WERI-Rb-1 (cell line): ENCODE measurements around the gene RCN1.

Experiments used
- DNase-seq: peaks from one replicate; pipeline ENCODE4 v3.0.0-alpha.2; 2020
- H3K27ac ChIP-seq: fragments of 250-450 bp; sonication (Bioruptor Pico); 2 replicates; pipeline ENCODE4 v1.5.1; 2020; ENCODE audit warnings: mild to moderate bottlenecking, moderate library complexity
- H3K27me3 ChIP-seq: fragments of 250-450 bp; sonication (Bioruptor Pico); 2 replicates; pipeline ENCODE4 v1.5.1; 2021; ENCODE audit warnings: mild to moderate bottlenecking, low read depth, moderate library complexity; ENCODE audit not compliant: insufficient read depth, severe bottlenecking
- H3K36me3 ChIP-seq: fragments of 250-450 bp; sonication (Bioruptor Pico); 2 replicates; pipeline ENCODE4 v1.5.1; 2020; ENCODE audit warnings: mild to moderate bottlenecking, moderate library complexity
- H3K4me3 ChIP-seq: 2 replicates; pipeline ENCODE4 v1.5.1; 2011; ENCODE audit warnings: low read depth, mild to moderate bottlenecking, control low read depth, low read length
- H3K9me3 ChIP-seq: fragments of 250-450 bp; sonication (Bioruptor Pico); 2 replicates; pipeline ENCODE4 v1.5.1; 2021; ENCODE audit warnings: mild to moderate bottlenecking, moderate library complexity; ENCODE audit not compliant: severe bottlenecking
- TF ChIP-seq, protein P1 (sequence below): IDR thresholded peaks from 2 replicates; pipeline ENCODE4 v1.5.1; 2011; ENCODE audit warnings: low read depth, mild to moderate bottlenecking, control low read depth, inconsistent platforms, low read length

Gene RCN1

DNA sequence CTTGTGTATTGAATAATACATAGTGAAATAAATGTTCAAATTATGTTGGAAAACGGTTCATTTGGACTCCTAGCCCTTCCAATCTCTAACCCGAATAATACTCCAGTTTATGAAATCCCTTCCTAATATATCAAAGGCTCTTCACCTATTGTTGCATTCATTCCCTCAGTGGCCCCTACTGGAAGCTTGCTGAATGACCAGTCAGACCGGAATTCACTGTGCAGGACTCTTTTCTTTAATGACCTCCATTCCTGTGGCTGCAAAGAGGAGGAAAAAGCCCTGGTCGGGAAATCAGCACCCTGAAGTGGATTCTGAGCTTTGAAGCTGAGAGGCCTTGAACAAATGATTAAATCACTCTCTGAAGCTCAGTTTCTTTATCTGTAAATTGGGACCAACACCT, 19.1 kb upstream of the RCN1 start:
- peak; percentile 36 for DNase-seq
- H3K4me3 ChIP-seq: no peak overlapping the region
- no peaks in the 10 kb centered on the region for H3K9me3 ChIP-seq
- no peak overlapping the region for H3K27ac ChIP-seq
- TF ChIP-seq, protein P1, sequence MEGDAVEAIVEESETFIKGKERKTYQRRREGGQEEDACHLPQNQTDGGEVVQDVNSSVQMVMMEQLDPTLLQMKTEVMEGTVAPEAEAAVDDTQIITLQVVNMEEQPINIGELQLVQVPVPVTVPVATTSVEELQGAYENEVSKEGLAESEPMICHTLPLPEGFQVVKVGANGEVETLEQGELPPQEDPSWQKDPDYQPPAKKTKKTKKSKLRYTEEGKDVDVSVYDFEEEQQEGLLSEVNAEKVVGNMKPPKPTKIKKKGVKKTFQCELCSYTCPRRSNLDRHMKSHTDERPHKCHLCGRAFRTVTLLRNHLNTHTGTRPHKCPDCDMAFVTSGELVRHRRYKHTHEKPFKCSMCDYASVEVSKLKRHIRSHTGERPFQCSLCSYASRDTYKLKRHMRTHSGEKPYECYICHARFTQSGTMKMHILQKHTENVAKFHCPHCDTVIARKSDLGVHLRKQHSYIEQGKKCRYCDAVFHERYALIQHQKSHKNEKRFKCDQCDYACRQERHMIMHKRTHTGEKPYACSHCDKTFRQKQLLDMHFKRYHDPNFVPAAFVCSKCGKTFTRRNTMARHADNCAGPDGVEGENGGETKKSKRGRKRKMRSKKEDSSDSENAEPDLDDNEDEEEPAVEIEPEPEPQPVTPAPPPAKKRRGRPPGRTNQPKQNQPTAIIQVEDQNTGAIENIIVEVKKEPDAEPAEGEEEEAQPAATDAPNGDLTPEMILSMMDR: peak; percentile 36; the same call in 1 of the 2 replicates
- no peaks in the 10 kb centered on the region for H3K36me3 ChIP-seq
- H3K27me3 ChIP-seq: no peaks in the 10 kb centered on the region

DNA sequence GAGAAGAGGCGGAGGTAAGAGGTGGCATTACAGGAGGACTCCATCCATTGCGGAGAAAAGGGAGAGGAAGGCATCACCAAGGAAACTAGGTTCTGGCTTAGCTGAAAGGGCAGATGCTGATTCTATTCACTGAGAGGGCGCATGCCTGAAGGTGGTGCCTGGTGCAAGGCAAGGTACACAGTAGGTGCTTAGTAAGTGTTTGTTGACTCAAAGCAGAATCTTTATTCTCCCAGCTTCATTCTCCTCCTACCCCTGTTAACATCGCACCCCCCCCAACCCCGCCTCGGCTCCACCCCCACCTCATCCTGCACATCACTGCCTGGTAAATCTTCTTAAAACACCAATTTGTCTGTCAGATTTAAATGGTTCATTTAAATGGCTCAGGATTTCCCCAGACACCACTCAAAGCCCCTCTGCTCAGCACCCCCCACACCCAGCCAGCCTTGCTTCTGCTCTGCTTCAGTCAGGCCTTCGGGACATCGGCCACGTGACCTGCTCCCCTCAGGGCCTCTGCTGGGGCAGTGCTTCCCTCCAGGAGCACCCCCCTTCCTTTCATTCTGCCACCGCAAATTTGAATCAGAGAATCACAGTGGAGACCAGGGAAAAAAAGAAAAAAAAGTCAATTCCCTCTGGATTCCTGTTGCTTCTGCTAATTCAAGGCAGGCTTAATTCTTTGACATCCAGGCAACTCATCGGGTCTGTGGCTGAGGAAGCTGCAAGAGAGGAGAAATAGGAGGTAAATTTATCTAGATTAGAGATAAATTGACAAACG, 17.8 kb upstream of the RCN1 start:
- Histone ChIP-seq H3K27ac (no peak overlapping the region), H3K4me3 (peak overlapping the region; percentile 14), H3K36me3 (no peaks in the 10 kb centered on the region), H3K9me3 (no peaks in the 10 kb centered on the region), H3K27me3 (no peaks in the 10 kb centered on the region)
- peak; percentile 75 for DNase-seq
- TF ChIP-seq, protein P1: no peak

DNA sequence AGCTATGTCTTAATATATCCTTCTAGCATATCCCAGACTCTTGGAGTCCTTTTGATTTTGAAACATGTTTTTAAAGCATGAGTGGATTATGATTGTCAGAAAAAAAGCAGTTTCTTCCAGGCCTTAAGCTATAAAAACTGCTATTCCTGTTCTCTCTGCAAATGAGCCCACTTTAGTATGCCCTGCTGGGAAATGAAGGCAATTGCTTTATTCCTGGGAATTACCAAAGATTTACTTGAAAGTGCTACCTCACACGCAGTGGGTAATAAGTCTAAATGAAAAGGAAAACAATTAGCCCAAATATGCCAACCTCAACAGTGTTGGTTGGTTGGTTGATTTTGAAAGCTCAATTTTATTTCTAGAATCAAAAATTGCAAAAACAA, 17.2 kb upstream of the RCN1 start:
- Histone ChIP-seq H3K4me3 (no peak overlapping the region), H3K36me3 (no peaks in the 10 kb centered on the region), H3K9me3 (no peaks in the 10 kb centered on the region), H3K27me3 (no peaks in the 10 kb centered on the region), H3K27ac (no peak overlapping the region)
- DNase-seq: no peak
- TF ChIP-seq, protein P1: no peak

DNA sequence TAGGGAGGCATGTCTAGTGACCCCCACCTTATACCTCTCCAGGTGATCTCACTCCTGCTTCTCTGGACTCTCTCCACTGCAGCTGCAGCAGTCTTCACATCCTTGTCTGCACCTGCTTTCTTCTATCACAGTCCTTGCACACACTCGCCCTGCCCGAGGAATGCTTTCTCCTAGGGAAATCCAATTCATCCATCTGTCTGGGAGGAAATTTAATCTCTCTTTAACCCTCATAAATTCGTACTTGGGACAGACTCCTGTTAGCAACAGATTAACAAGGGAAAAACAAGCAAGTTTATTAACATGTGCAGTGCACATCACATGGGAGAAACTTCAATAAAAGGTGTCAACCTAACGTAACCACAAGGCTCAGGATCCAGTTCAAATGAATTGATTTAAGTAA, 11.3 kb upstream of the RCN1 start:
- Histone ChIP-seq H3K36me3 (no peaks in the 10 kb centered on the region), H3K27ac (no peak overlapping the region), H3K4me3 (no peak overlapping the region), H3K9me3 (no peaks in the 10 kb centered on the region), H3K27me3 (no peaks in the 10 kb centered on the region)
- TF ChIP-seq, protein P1: no peak
- DNase-seq: peak; percentile 66

DNA sequence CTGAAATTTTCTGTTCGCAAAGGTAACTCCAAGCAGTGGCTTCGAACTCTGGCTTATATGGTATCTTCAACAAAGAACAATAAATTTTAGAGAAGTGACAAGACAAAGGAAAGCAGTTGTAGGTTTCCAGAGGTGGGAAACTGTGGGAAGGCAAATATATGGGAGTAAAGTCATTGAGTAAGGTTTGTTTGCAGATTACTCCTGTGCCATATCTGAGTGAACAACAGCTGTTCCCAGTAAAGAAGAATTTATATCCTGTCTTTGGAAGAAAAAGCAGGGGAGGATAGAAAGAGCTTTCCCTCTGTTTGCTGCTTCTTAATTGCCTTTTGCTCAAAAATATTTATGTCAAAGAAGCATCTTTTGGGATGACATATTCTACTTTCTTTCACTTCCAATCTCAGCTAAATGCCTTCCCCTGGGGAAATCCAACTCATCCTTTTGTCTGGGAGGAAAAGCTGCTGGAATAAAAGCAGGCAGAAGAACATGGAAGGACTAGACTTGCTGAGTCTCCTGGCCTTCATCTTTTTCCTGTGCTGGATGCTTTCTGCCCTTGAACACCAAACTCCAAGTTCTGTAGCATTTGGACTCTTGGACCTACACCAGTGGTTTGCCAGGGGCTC, 10.4 kb upstream of the RCN1 start:
- peak overlapping the region; percentile 17; the same call in 1 of the 2 replicates for H3K27ac ChIP-seq
- H3K27me3 ChIP-seq: no peaks in the 10 kb centered on the region
- no peaks in the 10 kb centered on the region for H3K36me3 ChIP-seq
- no peaks in the 10 kb centered on the region for H3K9me3 ChIP-seq
- TF ChIP-seq, protein P1: no peak
- DNase-seq: no peak
- H3K4me3 ChIP-seq: no peak overlapping the region
